Endothelial cell of umbilical vein (primary cell): ENCODE data around the gene SORCS3. TPM values are rescaled to one million over a fixed set of nuclear protein-coding genes. Genes with fewer than 3 reads are reported as not detected.
"Not testable (repeated sequence)": the region's sequence is repeated elsewhere in the genome, so short reads cannot be mapped to it uniquely, and the experiment has no call there.

Experiments used
- BruUV-seq: library from RNA; stranded (reverse); fragments of 400-500 nt; replicated peaks from 2 replicates; lab custom pipeline; 2021; lab: Mats Ljungman, UMichigan
- CTCF ChIA-PET: fragments of 300-600, 350-600 bp; sonication (Branson Sonifier 250); formaldehyde crosslinking; loops from one replicate; lab custom pipeline; 2021; ENCODE audit warnings: antibody characterized with exemption, inconsistent platforms; lab: Charles Lee
- POLR2A ChIA-PET: fragments of 300-600, 350-600 bp; sonication (Branson Sonifier 250); formaldehyde crosslinking; loops from one replicate; lab custom pipeline; 2021; ENCODE audit warnings: antibody characterized with exemption, inconsistent platforms; lab: Charles Lee
- DNase-seq: peaks from one replicate; pipeline ENCODE4 v3.0.0-alpha.2; 2011; ENCODE audit warnings: low read depth, low spot score
- FAIRE-seq: peaks from 2 replicates; lab custom pipeline; 2011; peaks lifted over from hg19 to GRCh38; lab: Jason Lieb, UNC
- H2AFZ ChIP-seq: 2 replicates; pipeline ENCODE4 v1.6.0; 2012; ENCODE audit warnings: low read depth, low read length, control low read depth, inconsistent platforms
- H3K27ac ChIP-seq: 2 replicates; pipeline ENCODE4 v1.5.1; 2011; ENCODE audit warnings: low read depth, mild to moderate bottlenecking, control low read depth, low read length, moderate library complexity; ENCODE audit not compliant: insufficient read depth
- H3K27me3 ChIP-seq, 2 experiments: 2 replicates each; pipeline versions ENCODE4 v1.6.0 to v1.6.1; 2011; ENCODE audit warnings: low read length in 2 of 2, mixed read lengths in 1 of 2; ENCODE audit not compliant: control insufficient read depth in 2 of 2, insufficient read depth in 2 of 2
- H3K36me3 ChIP-seq, 2 experiments: 2 replicates in 1 of 2; 3 replicates in 1 of 2; pipeline ENCODE4 v1.5.1; 2011; ENCODE audit warnings: low read length in 2 of 2, mild to moderate bottlenecking in 1 of 2, moderate library complexity in 1 of 2; ENCODE audit not compliant: control insufficient read depth in 2 of 2, insufficient read depth in 2 of 2; ENCODE audit errors: extremely low read depth in 1 of 2
- H3K4me1 ChIP-seq: 3 replicates; pipeline ENCODE4 v1.5.1; 2011; ENCODE audit warnings: mild to moderate bottlenecking, low read length; ENCODE audit not compliant: control insufficient read depth, insufficient read depth; ENCODE audit errors: extremely low read depth
- H3K4me2 ChIP-seq: 2 replicates; pipeline ENCODE4 v1.6.1; 2011; ENCODE audit warnings: low read length, control low read depth, mixed read lengths; ENCODE audit not compliant: insufficient read depth
- H3K4me3 ChIP-seq, 3 experiments: fragments of 200-600 bp in 1 of 3; sonication (generic), shearing (Covaris generic) in 1 of 3; replicated peaks in 1 of 3; 2 replicates each; pipeline ENCODE4 v1.5.1; 2011 to 2016; ENCODE audit warnings: control low read depth in 3 of 3, low read length in 3 of 3, mild to moderate bottlenecking in 2 of 3, inconsistent platforms in 1 of 3, low read depth in 1 of 3, moderate library complexity in 1 of 3; ENCODE audit not compliant: insufficient read depth in 1 of 3
- H3K79me2 ChIP-seq: 2 replicates; pipeline ENCODE4 v1.6.0; 2012; ENCODE audit warnings: low read length, inconsistent platforms; ENCODE audit not compliant: control insufficient read depth, insufficient read depth
- H3K9ac ChIP-seq: replicated peaks from 2 replicates; pipeline ENCODE3; 2011; ENCODE audit warnings: low read length, control low read depth; ENCODE audit not compliant: insufficient read depth; ENCODE audit errors: extremely low read depth
- H3K9me1 ChIP-seq: replicated peaks from 3 replicates; pipeline ENCODE4 v1.6.0; 2011; ENCODE audit warnings: mild to moderate bottlenecking, low read length; ENCODE audit not compliant: control insufficient read depth, insufficient read depth; ENCODE audit errors: extremely low read depth
- H3K9me3 ChIP-seq: replicated peaks from 2 replicates; pipeline ENCODE4 v1.5.1; 2012; ENCODE audit warnings: low read length, inconsistent platforms; ENCODE audit not compliant: control insufficient read depth, insufficient read depth
- H4K20me1 ChIP-seq: replicated peaks from 2 replicates; pipeline ENCODE3; 2011; ENCODE audit warnings: mild to moderate bottlenecking, low read length; ENCODE audit not compliant: control insufficient read depth, insufficient read depth; ENCODE audit errors: extremely low read depth
- CTCF ChIP-seq, 2 donors: IDR thresholded peaks; 1 replicate in 1 of 2; 2 replicates in 1 of 2; pipeline ENCODE4 v1.5.1; 2011; ENCODE audit warnings: low read length in 2 of 2, mild to moderate bottlenecking in 2 of 2, moderate library complexity in 2 of 2, control low read depth in 1 of 2, inconsistent platforms in 1 of 2, low read depth in 1 of 2; ENCODE audit not compliant: insufficient read depth in 1 of 2; ENCODE audit errors: extremely low read depth in 1 of 2
- EZH2 ChIP-seq: IDR thresholded peaks from 2 replicates; pipeline ENCODE4 v1.6.1; 2012; ENCODE audit warnings: borderline replicate concordance, low read depth, mild to moderate bottlenecking, moderate library complexity, low read length, inconsistent platforms; ENCODE audit not compliant: severe bottlenecking
- FOS ChIP-seq: IDR thresholded peaks from 2 replicates; pipeline ENCODE4 v1.6.1; 2011; ENCODE audit warnings: mild to moderate bottlenecking, low read length, moderate library complexity, borderline replicate concordance; ENCODE audit not compliant: insufficient read depth
- GATA2 ChIP-seq: IDR thresholded peaks from 2 replicates; pipeline ENCODE4 v1.7.0; 2011; ENCODE audit warnings: low read depth, mild to moderate bottlenecking, moderate library complexity, mixed read lengths, low read length; ENCODE audit not compliant: insufficient read length, insufficient read depth
- JUN ChIP-seq: IDR thresholded peaks from 2 replicates; pipeline ENCODE4 v1.6.1; 2011; ENCODE audit warnings: borderline replicate concordance, low read depth; ENCODE audit not compliant: insufficient read length, insufficient read depth
- MAX ChIP-seq: IDR thresholded peaks from 2 replicates; pipeline ENCODE4 v1.6.1; 2011; ENCODE audit not compliant: insufficient read depth, insufficient read length
- POLR2A ChIP-seq: IDR thresholded peaks from 2 replicates; pipeline ENCODE4 v1.6.1; 2012; ENCODE audit warnings: low read depth, mild to moderate bottlenecking, control low read depth, low read length
- POLR2AphosphoS5 ChIP-seq: IDR thresholded peaks from 2 replicates; pipeline ENCODE4 v1.6.1; 2012; ENCODE audit warnings: low read depth, mild to moderate bottlenecking, control low read depth, low read length, moderate library complexity; ENCODE audit not compliant: insufficient read depth
- dilution Hi-C: fragments of 300-500 bp; cut with MboI; formaldehyde crosslinking; loops from one replicate; pipeline ENCODE4 v1.15.0; 2019; ENCODE audit warnings: low sequenced_read_pairs; ENCODE audit not compliant: extremely low pct_ligation_motif_present
- intact Hi-C: fragments of 100-400 bp; cut with micrococcal nuclease; formaldehyde crosslinking; loops from one replicate; pipeline ENCODE4 v1.10.0; 2022
- polyA plus RNA-seq, 4 experiments: library from polyadenylated mRNA; depleted of rRNA in 3 of 4; stranded (reverse) in 3 of 4; unstranded in 1 of 4; fragments of >200 nt; gene quantifications; 2 replicates each; pipeline versions ENCODE4 v1.2.1 to v1.2.3, GENCODE V29; 2011 to 2012; ENCODE audit warnings: missing spikeins in 1 of 4
- total RNA-seq: library from RNA; stranded (reverse); gene quantifications from 2 replicates; pipeline ENCODE4 v1.2.3, GENCODE V29; 2021

The SORCS3 gene
- total and polyA plus RNA-seq, 2 donors (not counting 3 experiments of a cell fraction or from before 2014, with no cell fraction given) = not detected

GRCh38 chr10:104690959-104691358 lies 49.9 kb downstream of the SORCS3 start:
- no peaks in the 10 kb centered on the region for H3K79me2 ChIP-seq
- H3K4me1 ChIP-seq = no peaks in the 10 kb centered on the region
- H3K9ac ChIP-seq = no peak overlapping the region
- peaks cover 7% of the 10 kb centered on the region for H3K9me3 ChIP-seq
- H3K27ac ChIP-seq = no peak overlapping the region
- intact Hi-C loops (no loop called here), dilution Hi-C loops (no loop called here)
- no peaks in the 10 kb centered on the region for H3K36me3 ChIP-seq
- no TSS peak for BruUV-seq
- H3K4me2 ChIP-seq = no peak overlapping the region
- no peaks in the 10 kb centered on the region for H3K9me1 ChIP-seq
- H3K27me3 ChIP-seq = no peaks in the 10 kb centered on the region
- no peaks in the 10 kb centered on the region for H4K20me1 ChIP-seq
- DNase-seq = no peak
- ChIA-PET CTCF (no interaction called here), POLR2A (no interaction called here)
- no peak overlapping the region for H2AFZ ChIP-seq
- FAIRE-seq = no peak
- H3K4me3 ChIP-seq = no peak overlapping the region
- TF ChIP-seq MAX (no peak), POLR2AphosphoS5 (no peak), POLR2A (no peak), JUN (no peak), GATA2 (no peak), EZH2 (no peak)

GRCh38 chr10:104694074-104694473 lies 53.0 kb downstream of the SORCS3 start:
- ChIA-PET CTCF (no interaction called here), POLR2A (no interaction called here)
- FAIRE-seq = no peak
- intact Hi-C loops (no loop called here), dilution Hi-C loops (no loop called here)
- DNase-seq = no peak
- no peak overlapping the region for H3K4me2 ChIP-seq
- no TSS peak for BruUV-seq
- H3K27ac ChIP-seq = no peak overlapping the region
- no peaks in the 10 kb centered on the region for H4K20me1 ChIP-seq
- H2AFZ ChIP-seq = no peak overlapping the region
- peaks cover 3% of the 10 kb centered on the region for H3K9me3 ChIP-seq
- no peak overlapping the region for H3K9ac ChIP-seq
- H3K36me3 ChIP-seq = no peaks in the 10 kb centered on the region
- no peaks in the 10 kb centered on the region for H3K27me3 ChIP-seq
- no peaks in the 10 kb centered on the region for H3K4me1 ChIP-seq
- no peak overlapping the region for H3K4me3 ChIP-seq
- TF ChIP-seq FOS (no peak), CTCF (IDR thresholded peaks at IDR 0.05; ENCODE audit: extremely low read depth in 1 of 2, insufficient read depth in 1 of 2, low read depth in 1 of 2, low read length in 2 of 2) (no peak), POLR2A (no peak), MAX (no peak), JUN (no peak), GATA2 (no peak)
- no peaks in the 10 kb centered on the region for H3K9me1 ChIP-seq
- H3K79me2 ChIP-seq = no peaks in the 10 kb centered on the region

GRCh38 chr10:104703262-104703661 lies 62.2 kb downstream of the SORCS3 start:
- H3K9me3 ChIP-seq, intact Hi-C loops, CTCF ChIA-PET, POLR2A ChIA-PET, H3K36me3 ChIP-seq, BruUV-seq, H3K4me1 ChIP-seq, H3K27me3 ChIP-seq, FAIRE-seq, DNase-seq, H3K9me1 ChIP-seq, H3K79me2 ChIP-seq, H2AFZ ChIP-seq, H4K20me1 ChIP-seq, H3K4me3 ChIP-seq, H3K27ac ChIP-seq, H3K9ac ChIP-seq, dilution Hi-C loops, H3K4me2 ChIP-seq: not testable (repeated sequence)
